Left lung (tissue), 14 donors: Measurements from ENCODE around the gene ZNF484. TPM values are rescaled to one million over a fixed set of nuclear protein-coding genes. Genes with fewer than 3 reads are reported as not detected.
A peak's percentile ranks its signal among the peaks of the same experiment; 100 is the strongest.
"Not testable (repeated sequence)": the region's sequence is repeated elsewhere in the genome, so short reads cannot be mapped to it uniquely, and the experiment has no call there.

ENCODE experiments used
- ATAC-seq: fragments of 200-7000 bp; cut with Tn5 transposase; one replicate; pipeline ENCODE4 v1.9.1; 2020; ENCODE audit warnings: moderate library complexity
- DNase-seq, 4 donors: peaks; one replicate each; pipeline ENCODE4 v3.0.0-alpha.2; 2013 to 2020
- H3K27ac ChIP-seq, 2 donors: fragments of 200-600 bp; sonication (generic) in 1 of 2; one replicate each; pipeline versions ENCODE4 v1.5.0 to v1.8.0; 2020 to 2021
- H3K27me3 ChIP-seq, 2 donors: fragments of 200-600 bp; sonication (generic) in 1 of 2; one replicate each; pipeline versions ENCODE4 v1.5.0 to v1.8.0; 2020 to 2021
- H3K36me3 ChIP-seq, 2 donors: fragments of 200-600 bp; sonication (generic) in 1 of 2; one replicate each; pipeline versions ENCODE4 v1.5.0 to v1.8.0; 2020 to 2021
- H3K4me1 ChIP-seq, 2 donors: fragments of 200-600 bp; one replicate each; pipeline ENCODE4 v1.8.0; 2021
- H3K4me3 ChIP-seq, 2 donors: fragments of 200-600 bp; sonication (generic) in 1 of 2; one replicate each; pipeline versions ENCODE4 v1.5.0 to v1.8.0; 2020 to 2021; ENCODE audit warnings: mild to moderate bottlenecking in 1 of 2
- H3K9me3 ChIP-seq, 2 donors: fragments of 200-600 bp; sonication (generic) in 1 of 2; one replicate each; pipeline versions ENCODE4 v1.5.0 to v1.8.0; 2020 to 2021
- intact Hi-C, 2 donors: fragments of 100-400 bp; cut with DNase I; formaldehyde crosslinking; loops; one replicate each; pipeline versions ENCODE4 v1.11.2 to v1.14.2; 2022
- long read RNA-seq, 12 donors: library from polyadenylated mRNA in 2 of 12; unstranded in 2 of 12; transcript quantifications; one replicate each; pipeline ENCODE4 v2.0.0 and lab custom pipeline, GENCODE V29; 2019 to 2026
- polyA plus RNA-seq, 6 donors: library from polyadenylated mRNA; unstranded; fragments of 120-200 nt; gene quantifications; one replicate each; pipeline ENCODE4 v1.2.1, GENCODE V29; 2013; ENCODE audit not compliant: insufficient read length in 6 of 6
- total RNA-seq, 2 donors: library from RNA; stranded (reverse); fragmentation: NEBNext Ultra II Directional; extraction: Animal tissue kit (Norgen Biotek cat#: 25700); gene quantifications; one replicate each; pipeline ENCODE4 v1.2.1, GENCODE V29; 2021
- TF ChIP-seq, protein P1 (sequence below), 2 donors: fragments of 200-600 bp; sonication (generic) in 1 of 2; IDR thresholded peaks; one replicate each; pipeline versions ENCODE4 v1.5.0 to v1.8.0; 2021; ENCODE audit warnings: antibody characterized with exemption in 2 of 2
- donor health status: DM: no; HTN: yes; CAD: no.
- donor health status: DM: no; HTN: no; CAD: no.

ZNF484 gene
- 1 to 10 TPM; 8.4 to 9.3 TPM for total RNA-seq
- polyA plus RNA-seq = 10 to 100 TPM in 5 of 6 donors, 1 to 10 TPM in 1; 9.1 to 13.2 (median 12.3) TPM
- long read RNA-seq, donor 1, partial matches to known transcripts = 0 of 4 reads
- long read RNA-seq, donor 1, other reads (novel, unspliced or antisense) = 0 of 4 reads
- long read RNA-seq, donor 2, partial matches to known transcripts = 0 of 2 reads
- long read RNA-seq, donor 2, other reads (novel, unspliced or antisense) = 0 of 2 reads
- long read RNA-seq, donor 3, partial matches to known transcripts = 0 of 2 reads
- long read RNA-seq, donor 3, other reads (novel, unspliced or antisense) = 0 of 2 reads
- long read RNA-seq, donor 4, partial matches to known transcripts = 0 of 2 reads
- long read RNA-seq, donor 4, other reads (novel, unspliced or antisense) = 2 of 2 reads
- long read RNA-seq, donor 5, partial matches to known transcripts = 0 of 1 reads
- long read RNA-seq, donor 5, other reads (novel, unspliced or antisense) = 0 of 1 reads
- long read RNA-seq, donor 6, partial matches to known transcripts = 0 of 2 reads
- long read RNA-seq, donor 6, other reads (novel, unspliced or antisense) = 0 of 2 reads
- long read RNA-seq, donor 7 = 0 reads
- long read RNA-seq, donor 8, partial matches to known transcripts = 0 of 4 reads
- long read RNA-seq, donor 8, other reads (novel, unspliced or antisense) = 0 of 4 reads
- long read RNA-seq, donor 9 = 0 reads
- long read RNA-seq, donor 10 = 0 reads
- long read RNA-seq, donor 11, partial matches to known transcripts = 0 of 2 reads
- long read RNA-seq, donor 11, other reads (novel, unspliced or antisense) = 0 of 2 reads
- long read RNA-seq, donor 12, partial matches to known transcripts = 0 of 1 reads
- long read RNA-seq, donor 12, other reads (novel, unspliced or antisense) = 0 of 1 reads

DNA sequence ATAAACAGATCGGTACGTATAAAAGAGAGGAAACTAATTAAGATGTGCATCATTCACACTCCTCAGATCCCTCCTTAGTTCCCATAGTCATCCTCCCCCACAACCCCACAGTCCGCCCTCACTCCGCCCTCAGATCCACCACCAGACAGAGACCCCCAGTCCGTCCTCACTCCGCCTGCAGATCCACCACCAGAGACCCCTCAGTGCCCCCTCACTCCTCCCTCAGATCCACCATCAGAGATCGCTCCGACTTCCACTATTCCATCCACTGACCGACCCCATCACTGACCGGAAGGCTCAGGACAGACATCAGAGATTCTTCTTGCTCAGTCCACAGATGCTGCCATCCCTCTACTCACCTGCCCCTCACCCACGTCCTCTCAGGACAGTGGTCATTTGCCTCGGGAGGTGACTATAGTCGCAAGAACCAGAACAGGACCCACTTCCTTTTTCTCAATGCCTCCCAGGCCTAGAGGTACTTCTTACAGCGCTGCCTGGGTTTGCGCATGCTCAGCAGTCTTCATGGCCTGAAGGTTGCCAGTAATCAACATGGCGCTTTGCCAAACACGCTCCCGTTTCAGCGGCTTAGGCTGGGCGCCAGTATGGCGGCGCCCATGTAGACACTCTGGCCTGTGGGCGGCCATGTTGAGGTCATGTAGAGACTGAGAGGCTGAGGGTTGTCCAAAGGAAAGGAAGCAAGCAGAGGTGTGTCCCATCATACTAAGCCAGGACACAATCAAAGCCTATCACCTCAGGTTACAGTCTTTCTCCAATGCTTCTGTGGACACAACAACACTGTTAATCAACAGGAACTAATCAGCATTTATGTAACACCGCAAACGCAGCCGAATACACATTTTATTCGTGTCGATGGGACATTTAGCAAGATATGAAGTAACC is at the start of gene ZNF484:
Gene ZNF484, minus strand, starts transcription at position 508 of the 900 bp plus-strand sequence. CDS start 3,009 bp downstream, outside the sequence.
- Histone ChIP-seq H3K36me3 (no peaks in the 10 kb centered on the region), H3K9me3 (no peaks in the 10 kb centered on the region), H3K4me3 (peak within 1 kb of the TSS; percentile 60 to 62), H3K4me1 (peaks cover 6 to 14% of the 10 kb centered on the region in 2 donors), H3K27ac (peak within 1 kb of the TSS; percentile 75 to 80), H3K27me3 (no peaks in the 10 kb centered on the region)
- peak; percentile 98 for ATAC-seq
- DNase-seq = peak; percentile 96 to 98 (median 97)
- intact Hi-C loops = no loop called here
- TF ChIP-seq, protein P1, sequence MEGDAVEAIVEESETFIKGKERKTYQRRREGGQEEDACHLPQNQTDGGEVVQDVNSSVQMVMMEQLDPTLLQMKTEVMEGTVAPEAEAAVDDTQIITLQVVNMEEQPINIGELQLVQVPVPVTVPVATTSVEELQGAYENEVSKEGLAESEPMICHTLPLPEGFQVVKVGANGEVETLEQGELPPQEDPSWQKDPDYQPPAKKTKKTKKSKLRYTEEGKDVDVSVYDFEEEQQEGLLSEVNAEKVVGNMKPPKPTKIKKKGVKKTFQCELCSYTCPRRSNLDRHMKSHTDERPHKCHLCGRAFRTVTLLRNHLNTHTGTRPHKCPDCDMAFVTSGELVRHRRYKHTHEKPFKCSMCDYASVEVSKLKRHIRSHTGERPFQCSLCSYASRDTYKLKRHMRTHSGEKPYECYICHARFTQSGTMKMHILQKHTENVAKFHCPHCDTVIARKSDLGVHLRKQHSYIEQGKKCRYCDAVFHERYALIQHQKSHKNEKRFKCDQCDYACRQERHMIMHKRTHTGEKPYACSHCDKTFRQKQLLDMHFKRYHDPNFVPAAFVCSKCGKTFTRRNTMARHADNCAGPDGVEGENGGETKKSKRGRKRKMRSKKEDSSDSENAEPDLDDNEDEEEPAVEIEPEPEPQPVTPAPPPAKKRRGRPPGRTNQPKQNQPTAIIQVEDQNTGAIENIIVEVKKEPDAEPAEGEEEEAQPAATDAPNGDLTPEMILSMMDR (IDR thresholded peaks at IDR 0.05) = no peak

DNA sequence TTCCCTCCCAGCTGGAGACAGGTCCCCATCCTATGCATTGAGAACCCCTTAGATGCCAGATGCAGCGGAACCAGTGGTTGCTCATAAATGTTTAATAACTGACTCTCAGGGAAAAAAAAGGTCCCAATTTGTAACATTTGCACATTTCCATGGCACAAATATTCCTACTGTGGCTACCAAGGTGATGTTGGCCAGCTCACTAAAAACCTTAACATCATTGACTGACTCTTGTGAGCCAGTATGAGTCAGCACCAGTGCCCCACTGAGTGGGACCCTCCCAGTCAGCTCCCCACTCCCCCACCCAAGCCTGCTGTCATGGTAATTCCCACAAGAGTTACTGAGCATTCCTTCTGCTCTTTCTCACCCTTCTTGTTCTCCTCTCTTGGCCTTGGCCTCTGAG is 42.6 kb upstream of the ZNF484 start:
- no peaks in the 10 kb centered on the region for H3K27me3 ChIP-seq
- H3K4me3 ChIP-seq = no peak overlapping the region
- no peaks in the 10 kb centered on the region for H3K9me3 ChIP-seq
- TF ChIP-seq, protein P1 (IDR thresholded peaks at IDR 0.05) = no peak
- intact Hi-C loops = no loop called here
- no peaks in the 10 kb centered on the region for H3K36me3 ChIP-seq
- no peak overlapping the region for H3K27ac ChIP-seq
- DNase-seq (no peak), ATAC-seq (no peak)
- no peaks in the 10 kb centered on the region for H3K4me1 ChIP-seq

DNA sequence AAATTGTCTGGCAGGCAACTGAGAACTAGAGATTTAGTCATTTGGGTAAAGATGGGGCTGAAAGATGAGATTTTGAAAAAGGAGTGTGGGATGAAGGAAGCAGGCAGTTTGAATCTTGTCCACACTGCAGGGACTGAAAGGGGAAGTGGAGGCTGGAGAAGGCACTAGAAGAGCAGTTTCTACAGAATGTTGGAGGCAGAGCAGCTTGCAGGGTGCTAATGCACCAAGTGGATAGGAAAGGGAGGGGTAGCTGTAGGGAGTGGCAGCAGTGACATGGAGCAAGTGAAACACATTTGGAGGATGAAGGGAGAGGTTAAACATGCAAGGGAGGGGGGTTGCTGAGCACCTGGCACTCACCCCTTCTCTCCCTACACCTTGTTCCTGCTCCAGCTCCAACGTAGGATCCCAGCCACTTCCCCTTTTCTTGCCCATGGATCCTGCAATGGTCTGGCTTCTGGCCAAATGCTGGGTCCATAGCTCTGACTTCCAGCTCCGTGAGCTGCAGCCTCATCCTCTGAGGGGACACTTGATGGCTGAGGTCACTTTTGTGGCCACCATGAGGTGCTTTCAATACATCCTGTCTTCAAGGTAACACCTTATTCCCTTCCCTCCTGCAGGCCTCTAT is 39.5 kb upstream of the ZNF484 start:
- DNase-seq = no peak
- no peak for ATAC-seq
- Histone ChIP-seq H3K4me1 (peaks cover 0 to 3% of the 10 kb centered on the region in 2 donors), H3K27me3 (no peaks in the 10 kb centered on the region), H3K36me3 (no peaks in the 10 kb centered on the region), H3K4me3 (no peak overlapping the region), H3K27ac (no peak overlapping the region), H3K9me3 (no peaks in the 10 kb centered on the region)
- TF ChIP-seq, protein P1 (IDR thresholded peaks at IDR 0.05) = no peak
- intact Hi-C loops = no loop called here

DNA sequence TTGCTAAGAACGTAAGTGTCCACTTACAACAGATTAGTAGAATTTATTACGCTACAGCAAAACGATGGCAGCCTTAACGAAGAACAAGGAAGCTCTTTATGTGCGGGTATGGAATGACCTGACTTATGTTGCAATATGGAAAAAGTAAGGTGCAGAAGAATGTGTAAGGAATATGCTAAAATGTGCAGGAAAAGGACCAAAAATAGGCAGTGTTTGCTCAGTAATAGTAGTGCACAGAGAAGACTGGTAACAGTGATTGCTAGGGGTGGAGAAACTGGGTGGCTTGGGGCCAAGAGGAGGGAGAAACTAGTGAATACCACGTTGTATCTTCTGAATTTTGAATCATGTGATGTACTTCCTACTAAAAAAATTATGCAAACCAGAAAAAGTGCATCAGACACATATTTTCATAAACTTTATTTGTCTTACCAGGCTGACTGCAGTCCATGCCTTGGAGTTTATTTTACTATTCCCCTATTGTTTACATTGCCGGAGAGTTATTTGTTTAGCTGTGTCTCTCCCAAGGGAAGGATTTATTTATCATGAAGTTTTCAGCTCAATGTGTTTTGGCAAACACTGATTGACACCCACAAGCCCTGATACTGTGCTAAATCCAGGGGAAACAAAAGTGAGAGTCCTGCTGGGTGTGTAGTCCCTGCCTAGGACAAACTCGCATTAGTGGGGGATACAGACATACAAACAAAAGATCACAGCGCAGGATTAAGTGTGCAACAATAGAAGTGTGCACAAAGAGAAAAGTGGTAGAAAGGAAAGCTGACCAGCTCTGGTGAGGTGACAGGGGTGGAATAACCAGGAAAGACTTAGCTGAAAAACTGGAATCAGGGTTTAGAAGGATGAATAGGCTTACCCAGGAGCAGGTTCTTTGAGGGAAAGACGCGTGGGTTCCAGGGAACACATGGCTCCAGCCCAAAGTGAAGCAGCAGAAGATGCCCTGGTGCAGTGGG is 34.0 kb upstream of the ZNF484 start:
- ATAC-seq (peak; percentile 49), DNase-seq (peak in 2 of 4 donors; percentile 3 to 30)
- H3K9me3 ChIP-seq = no peaks in the 10 kb centered on the region
- H3K27ac ChIP-seq = no peak overlapping the region
- no peak overlapping the region for H3K4me3 ChIP-seq
- TF ChIP-seq, protein P1 (IDR thresholded peaks at IDR 0.05) = no peak
- intact Hi-C loops = no loop called here
- no peaks in the 10 kb centered on the region for H3K36me3 ChIP-seq
- H3K27me3 ChIP-seq = peaks cover 0 to 5% of the 10 kb centered on the region in 2 donors
- H3K4me1 ChIP-seq = peaks cover 0 to 8% of the 10 kb centered on the region in 2 donors

DNA sequence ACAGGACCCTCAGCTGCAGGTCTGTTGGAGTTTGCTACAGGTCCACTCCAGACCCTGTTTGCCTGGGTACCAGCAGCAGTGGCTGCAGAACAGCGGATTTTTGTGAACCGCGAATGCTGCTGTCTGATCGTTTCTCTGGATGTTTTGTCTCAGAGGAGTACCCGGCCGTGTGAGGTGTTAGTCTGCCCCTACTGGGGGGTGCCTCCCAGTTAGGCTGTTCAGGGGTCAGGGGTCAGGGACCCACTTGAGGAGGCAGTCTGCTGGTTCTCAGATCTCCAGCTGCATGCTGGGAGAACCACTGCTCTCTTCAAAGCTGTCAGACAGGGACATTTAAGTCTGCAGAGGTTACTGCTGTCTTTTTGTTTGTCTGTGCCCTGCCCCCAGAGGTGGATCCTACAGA is 27.3 kb upstream of the ZNF484 start:
- H3K27me3 ChIP-seq, H3K9me3 ChIP-seq: not testable (repeated sequence)

More for the DNA sequence above, 27.3 kb upstream of the ZNF484 start:
- ATAC-seq, DNase-seq, intact Hi-C loops, H3K27ac ChIP-seq, H3K36me3 ChIP-seq, H3K4me3 ChIP-seq, H3K4me1 ChIP-seq: not testable (repeated sequence)
